ENCODE data around the gene FHOD3.

Gene FHOD3

GRCh38 chr18:36736094-36736493 is 438.6 kb downstream of the FHOD3 start (continued):
- no peak for TF ChIP-seq PRDM2 (tag by site-specific recombination; IDR thresholded peaks at IDR 0.05; ENCODE audit: borderline replicate concordance)
- TF ChIP-seq KLF1 (tag by site-specific recombination; IDR thresholded peaks at IDR 0.05), result no peak
- TF ChIP-seq OVOL3 (tag by site-specific recombination; IDR thresholded peaks at IDR 0.05), result no peak
- TF ChIP-seq ZNF785 (tag by site-specific recombination; IDR thresholded peaks at IDR 0.05), result no peak
- TF ChIP-seq ZNF670 (tag by site-specific recombination; IDR thresholded peaks at IDR 0.05; ENCODE audit: low read depth), result no peak
- no peak for TF ChIP-seq SALL2 (tag by site-specific recombination; IDR thresholded peaks at IDR 0.05; ENCODE audit: borderline replicate concordance)

DNA sequence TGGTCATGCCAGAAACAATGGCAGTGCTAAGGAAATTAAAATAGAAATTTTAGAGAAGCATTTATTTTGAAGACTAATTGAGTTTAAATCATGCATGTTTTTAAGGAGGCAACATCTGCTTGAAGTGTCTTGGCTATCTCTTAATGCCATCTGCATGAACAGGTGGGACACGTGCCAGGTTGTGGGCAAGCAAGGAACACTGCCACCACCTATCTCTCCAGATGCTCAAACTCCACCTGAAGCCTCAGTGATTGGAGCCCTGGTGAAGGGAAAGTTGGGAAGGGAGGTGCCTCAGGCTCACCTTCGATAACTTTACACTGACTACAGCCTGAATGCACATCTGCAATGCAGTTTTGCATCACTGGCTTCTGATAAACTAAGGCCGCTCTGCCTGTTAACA is 439.8 kb downstream of the FHOD3 start:
- H3K27ac ChIP-seq (ENCODE audit: extremely low read depth, low read depth, low read length), result no peak overlapping the region
- H3K36me3 ChIP-seq (ENCODE audit: control insufficient read depth in 2 of 2, insufficient read depth in 1 of 2, low read length in 2 of 2), result peaks cover 0 to 8% of the 10 kb centered on the region in 2 experiments; a peak in 1 of 3 replicates
- H3K4me3 ChIP-seq (ENCODE audit: low read depth, low read length), result no peak overlapping the region
- ChIA-PET POLR2A (no interaction called here), CTCF (interaction anchor here (0.6 to 0.8 kb wide), 2 partner anchors 49 kb away, joined by 3 to 5 read pairs; no protein-coding TSS in a partner anchor)
- TF ChIP-seq ZXDB (tag by site-specific recombination; IDR thresholded peaks at IDR 0.05) (no peak), ZFP69B (tag by site-specific recombination; IDR thresholded peaks at IDR 0.05) (no peak), ZNF600 (tag by site-specific recombination; IDR thresholded peaks at IDR 0.05) (no peak), YY2 (tag by site-specific recombination; IDR thresholded peaks at IDR 0.05) (no peak), GLIS1 (tag by site-specific recombination; IDR thresholded peaks at IDR 0.05) (no peak), ZNF133 (tag by site-specific recombination; IDR thresholded peaks at IDR 0.05) (no peak), RBAK (tag by site-specific recombination; IDR thresholded peaks at IDR 0.05) (no peak), ZNF596 (tag by site-specific recombination; IDR thresholded peaks at IDR 0.05) (no peak), PRDM1 (tag by site-specific recombination; IDR thresholded peaks at IDR 0.05) (no peak)
- TF ChIP-seq, protein P1, sequence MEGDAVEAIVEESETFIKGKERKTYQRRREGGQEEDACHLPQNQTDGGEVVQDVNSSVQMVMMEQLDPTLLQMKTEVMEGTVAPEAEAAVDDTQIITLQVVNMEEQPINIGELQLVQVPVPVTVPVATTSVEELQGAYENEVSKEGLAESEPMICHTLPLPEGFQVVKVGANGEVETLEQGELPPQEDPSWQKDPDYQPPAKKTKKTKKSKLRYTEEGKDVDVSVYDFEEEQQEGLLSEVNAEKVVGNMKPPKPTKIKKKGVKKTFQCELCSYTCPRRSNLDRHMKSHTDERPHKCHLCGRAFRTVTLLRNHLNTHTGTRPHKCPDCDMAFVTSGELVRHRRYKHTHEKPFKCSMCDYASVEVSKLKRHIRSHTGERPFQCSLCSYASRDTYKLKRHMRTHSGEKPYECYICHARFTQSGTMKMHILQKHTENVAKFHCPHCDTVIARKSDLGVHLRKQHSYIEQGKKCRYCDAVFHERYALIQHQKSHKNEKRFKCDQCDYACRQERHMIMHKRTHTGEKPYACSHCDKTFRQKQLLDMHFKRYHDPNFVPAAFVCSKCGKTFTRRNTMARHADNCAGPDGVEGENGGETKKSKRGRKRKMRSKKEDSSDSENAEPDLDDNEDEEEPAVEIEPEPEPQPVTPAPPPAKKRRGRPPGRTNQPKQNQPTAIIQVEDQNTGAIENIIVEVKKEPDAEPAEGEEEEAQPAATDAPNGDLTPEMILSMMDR (tag by site-specific recombination; IDR thresholded peaks at IDR 0.05), result no peak
- TF ChIP-seq, protein P2, sequence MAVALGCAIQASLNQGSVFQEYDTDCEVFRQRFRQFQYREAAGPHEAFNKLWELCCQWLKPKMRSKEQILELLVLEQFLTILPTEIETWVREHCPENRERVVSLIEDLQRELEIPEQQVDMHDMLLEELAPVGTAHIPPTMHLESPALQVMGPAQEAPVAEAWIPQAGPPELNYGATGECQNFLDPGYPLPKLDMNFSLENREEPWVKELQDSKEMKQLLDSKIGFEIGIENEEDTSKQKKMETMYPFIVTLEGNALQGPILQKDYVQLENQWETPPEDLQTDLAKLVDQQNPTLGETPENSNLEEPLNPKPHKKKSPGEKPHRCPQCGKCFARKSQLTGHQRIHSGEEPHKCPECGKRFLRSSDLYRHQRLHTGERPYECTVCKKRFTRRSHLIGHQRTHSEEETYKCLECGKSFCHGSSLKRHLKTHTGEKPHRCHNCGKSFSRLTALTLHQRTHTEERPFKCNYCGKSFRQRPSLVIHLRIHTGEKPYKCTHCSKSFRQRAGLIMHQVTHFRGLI (tag by site-specific recombination; IDR thresholded peaks at IDR 0.05), result no peak
- H3K4me1 ChIP-seq (ENCODE audit: control insufficient read depth, insufficient read depth, low read length), result no peaks in the 10 kb centered on the region
- no peaks in the 10 kb centered on the region for H3K9me3 ChIP-seq (ENCODE audit: control insufficient read depth, insufficient read depth, low read depth, low read length)
